DMS53 (cell line): ENCODE data around the gene OPCML.
A peak's percentile ranks its signal among the peaks of the same experiment; 100 is the strongest.

Experiments used
- DNase-seq: peaks from one replicate; lab custom pipeline; 2025; lab: John Stamatoyannopoulos, UW

Gene OPCML

DNA sequence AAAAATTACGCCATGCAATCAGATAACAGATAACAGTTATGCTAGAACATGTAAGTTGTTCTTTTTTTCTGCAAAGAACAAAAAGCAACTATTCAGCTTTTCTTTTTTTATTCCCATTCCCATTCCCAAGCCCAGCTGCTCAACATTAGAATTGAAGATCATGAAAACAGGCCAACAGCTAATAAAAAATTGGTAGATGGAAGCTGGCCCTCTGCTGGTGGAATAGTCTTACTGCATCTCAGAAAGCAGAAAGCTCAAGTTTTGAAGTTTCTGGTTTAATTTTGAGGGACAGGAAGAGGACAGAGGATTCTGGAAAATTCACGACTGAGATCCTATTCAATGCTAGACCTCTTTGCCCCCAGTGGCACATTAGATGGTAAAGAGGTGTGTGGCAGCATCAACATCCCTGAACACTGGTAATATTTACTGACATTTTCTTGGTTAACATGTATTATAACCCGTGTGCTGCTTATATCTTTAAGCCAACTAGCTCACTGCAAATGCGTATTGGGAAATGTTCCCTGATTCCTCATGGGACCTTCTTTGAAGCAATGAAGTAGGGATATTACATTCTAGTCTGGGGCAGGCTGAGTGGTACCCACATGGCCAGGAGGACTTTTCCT, 591.2 kb downstream of the OPCML start:
- DNase-seq = peak; percentile 65

GRCh38 chr11:132937016-132937415, 595.3 kb downstream of the OPCML start:
- no peak for DNase-seq

DNA sequence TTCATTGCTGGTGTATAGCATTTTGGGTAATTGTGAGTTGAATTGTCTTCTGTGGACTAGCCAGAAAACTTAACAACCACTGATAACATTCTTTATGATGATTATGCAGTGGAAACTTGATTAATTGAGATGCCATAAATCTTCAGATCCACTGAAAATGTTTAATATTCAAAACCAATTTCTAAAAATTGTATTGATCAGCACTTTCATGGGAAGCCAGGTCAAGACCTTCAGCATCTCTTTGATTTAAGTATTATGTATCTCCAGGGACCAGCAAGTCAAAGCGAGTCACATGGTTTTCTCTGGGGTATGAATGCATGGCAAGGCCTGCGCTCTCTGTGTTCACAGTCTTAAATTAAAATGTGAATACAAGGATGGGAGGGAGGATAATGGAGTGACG, 596.9 kb downstream of the OPCML start:
- DNase-seq = no peak

- DNase-seq = no peak
These were observed 598.6 kb downstream of the OPCML start for GRCh38 chr11:132933703-132934102.

- DNase-seq = no peak
These were observed 606.4 kb downstream of the OPCML start for GRCh38 chr11:132925825-132926469.

GRCh38 chr11:132921597-132921996, 610.7 kb downstream of the OPCML start:
- no peak for DNase-seq

DNA sequence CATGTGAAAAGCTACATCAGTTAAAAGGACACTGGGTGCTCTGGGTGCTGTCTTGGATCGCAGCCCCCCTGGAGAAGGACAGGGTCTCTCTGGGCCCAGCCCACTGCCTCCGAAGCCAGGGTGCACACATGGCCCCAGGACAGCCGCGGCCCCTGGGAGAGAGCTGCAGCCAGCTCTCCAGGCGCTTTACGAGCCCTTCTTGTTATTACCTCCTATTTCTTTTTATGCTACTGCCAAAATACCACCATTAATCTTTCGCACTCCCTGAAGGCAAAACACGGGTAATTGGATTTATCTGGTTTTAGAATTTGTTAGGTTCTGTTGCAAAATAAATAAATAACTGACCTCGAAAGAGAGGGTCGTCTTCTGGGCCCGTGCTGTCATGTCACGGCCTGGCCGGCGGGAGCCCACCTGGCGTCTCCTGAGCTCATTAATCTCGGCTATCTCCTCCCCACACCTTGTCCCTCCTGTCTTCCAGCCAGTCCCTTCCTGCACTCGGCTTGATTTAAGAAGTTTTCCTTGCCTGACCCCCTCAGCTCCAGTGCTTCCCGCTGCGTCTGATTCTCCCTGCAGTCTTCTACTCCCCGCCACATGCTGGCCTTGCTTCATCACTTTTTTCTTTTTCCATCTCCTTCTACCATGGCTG, 611.7 kb downstream of the OPCML start:
- DNase-seq = no peak

- DNase-seq = no peak
These were observed 617.7 kb downstream of the OPCML start for GRCh38 chr11:132914600-132914999.

- DNase-seq = no peak
These were observed 618.4 kb downstream of the OPCML start for GRCh38 chr11:132913886-132914285.

GRCh38 chr11:132913295-132913694, 619.0 kb downstream of the OPCML start:
- no peak for DNase-seq

DNA sequence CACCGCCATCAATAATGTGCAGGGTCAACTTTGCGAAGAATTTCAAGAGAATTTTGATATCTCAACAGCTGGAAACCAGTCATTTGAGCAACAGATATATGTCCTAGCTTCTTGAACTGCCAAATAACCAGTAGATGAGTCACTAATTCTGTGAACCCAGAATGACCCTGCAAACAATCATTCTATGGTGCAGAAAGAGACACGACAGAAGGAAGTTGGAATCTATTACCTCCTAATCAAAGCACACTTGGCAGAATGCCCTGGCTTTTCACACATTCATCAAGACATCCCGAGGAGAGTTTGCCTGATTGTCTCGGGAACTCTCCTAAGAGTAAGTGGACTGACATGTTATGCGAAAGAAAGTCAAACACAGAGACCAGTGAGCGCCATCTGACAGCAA, 621.1 kb downstream of the OPCML start:
- DNase-seq = peak; percentile 45

DNA sequence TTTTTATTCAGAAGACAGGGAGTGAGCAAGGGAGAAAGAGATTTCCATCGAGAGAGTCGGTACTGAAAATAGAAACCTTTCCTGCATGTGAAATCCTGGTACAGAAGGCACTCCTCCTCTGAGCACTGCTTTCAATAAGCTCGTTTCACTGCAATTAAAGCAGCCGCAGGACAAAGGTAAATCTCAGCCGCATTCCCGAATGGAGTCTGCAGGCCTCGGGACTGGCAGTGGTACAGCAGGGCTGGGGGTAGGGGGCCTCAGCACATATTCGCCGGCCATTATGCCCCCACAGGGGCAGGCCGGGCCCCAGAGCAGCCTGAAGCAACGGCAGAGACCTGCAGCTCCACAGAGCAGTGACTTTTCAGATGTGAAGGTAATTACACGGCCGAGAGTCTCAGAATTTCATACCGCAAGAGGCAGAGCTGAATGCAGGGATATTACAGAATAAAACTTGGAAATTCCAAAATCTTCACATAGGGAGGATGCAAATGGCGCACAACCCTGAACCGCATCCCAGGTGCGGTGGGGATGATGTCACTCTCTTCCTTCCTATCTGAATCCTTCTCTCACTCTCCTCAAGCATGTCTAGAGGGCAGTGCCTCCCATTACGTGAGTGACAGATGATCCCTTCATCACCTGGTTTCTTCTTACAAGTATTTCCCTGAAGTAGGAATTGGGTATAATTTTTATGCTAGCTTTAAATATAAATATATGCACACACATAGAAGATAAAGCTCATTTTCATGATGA, 622.1 kb downstream of the OPCML start:
- DNase-seq = no peak

DNA sequence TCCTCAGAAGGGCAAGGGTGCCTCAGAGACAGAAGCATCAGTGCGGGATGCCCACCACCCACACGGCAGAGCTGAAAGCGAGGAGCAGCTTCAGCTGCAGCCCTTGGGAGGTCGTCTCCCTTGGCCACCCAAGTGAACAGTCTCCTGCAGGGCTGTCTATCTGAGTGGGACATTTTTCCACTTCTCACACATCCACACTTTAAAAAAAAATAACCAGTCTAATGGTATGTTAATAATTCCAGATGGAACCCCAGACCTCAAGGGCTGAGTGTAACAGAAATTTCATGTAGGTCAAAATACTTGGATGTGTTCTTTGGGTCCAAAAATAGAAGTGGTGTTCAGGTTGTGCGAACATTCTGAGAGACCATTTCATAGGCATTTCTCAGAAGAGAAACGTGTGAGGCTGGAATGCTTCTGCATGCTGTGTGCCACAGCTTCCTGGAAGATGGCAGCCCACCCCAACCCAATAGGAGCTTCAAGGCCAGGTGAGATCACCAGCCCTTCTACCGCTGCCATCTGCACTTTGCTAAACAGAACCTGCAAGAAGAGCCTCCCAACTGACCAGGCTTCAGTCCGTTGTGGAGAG, 623.2 kb downstream of the OPCML start:
- no peak for DNase-seq

- no peak for DNase-seq
These were observed 623.9 kb downstream of the OPCML start for GRCh38 chr11:132908414-132908810.

DNA sequence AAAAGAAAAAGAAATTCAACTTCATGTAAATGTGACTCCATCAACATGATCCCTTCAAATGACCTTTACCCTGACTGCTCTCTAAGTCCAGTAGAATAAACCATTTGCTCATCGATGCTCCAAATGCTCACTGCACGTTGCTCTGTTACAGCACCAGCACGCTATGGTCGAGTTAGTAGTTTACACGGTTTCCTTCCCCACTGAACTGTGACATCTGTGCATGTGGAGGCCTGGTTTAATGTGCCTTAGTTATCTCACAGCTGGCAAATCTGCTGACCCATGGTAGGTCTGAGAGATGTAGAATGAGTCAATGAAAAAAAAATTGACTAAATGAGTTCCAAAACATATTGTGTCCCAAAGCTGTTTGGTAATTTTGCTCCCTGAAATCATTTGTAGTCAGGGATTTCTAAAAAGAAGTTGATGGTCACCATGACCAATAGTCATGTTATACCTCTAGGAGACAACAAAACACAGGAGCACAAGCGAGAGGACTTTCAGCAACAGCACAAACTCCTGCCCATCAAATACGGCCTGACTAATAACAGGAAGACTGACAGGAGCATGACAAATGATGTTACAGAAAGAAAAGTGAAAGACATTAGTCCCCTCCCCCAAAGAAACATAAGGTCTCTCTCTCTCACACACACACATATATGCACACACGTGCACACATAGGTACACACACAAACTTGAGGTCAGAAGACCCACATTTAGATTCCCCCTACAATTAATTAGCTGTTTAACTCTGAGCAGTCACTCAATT, 624.5 kb downstream of the OPCML start:
- no peak for DNase-seq

DNA sequence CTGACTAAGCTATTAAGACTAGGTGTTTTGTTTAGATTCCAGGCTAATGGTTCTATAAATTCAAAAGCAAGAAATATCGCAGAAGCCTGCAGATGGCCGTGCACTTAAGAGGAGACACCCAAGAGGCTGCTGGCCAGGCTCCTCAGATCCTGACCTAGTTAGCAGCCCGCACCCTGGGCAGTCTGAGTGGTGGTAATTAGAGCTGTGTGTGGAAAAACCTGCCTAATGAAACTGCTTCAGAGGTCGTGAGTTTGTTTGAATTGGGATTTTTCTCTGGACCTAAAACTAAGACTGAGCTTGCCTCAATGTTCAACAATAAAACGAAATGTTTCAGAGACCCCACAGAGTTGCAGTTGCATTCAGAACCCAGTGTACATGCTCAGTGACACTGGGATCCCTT, 627.7 kb downstream of the OPCML start:
- no peak for DNase-seq

DNA sequence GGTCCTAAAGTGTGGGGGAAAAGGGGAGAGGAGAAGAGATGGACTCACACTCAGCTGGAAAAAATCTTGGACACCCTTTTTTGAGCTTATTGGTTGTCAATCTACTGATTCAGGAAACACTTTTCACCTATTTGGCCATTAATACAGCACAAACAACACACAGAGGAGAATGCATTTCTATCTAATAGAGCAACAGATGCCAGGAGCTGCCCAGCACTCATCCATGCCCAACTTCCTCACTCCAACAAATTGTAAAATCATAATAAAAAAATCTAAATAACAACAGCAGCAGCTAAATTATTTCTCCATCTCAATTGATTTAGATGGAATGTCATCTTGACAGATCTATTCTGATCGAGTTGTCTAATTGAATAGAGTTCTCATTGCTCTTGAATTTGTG, 628.2 kb downstream of the OPCML start:
- no peak for DNase-seq

DNA sequence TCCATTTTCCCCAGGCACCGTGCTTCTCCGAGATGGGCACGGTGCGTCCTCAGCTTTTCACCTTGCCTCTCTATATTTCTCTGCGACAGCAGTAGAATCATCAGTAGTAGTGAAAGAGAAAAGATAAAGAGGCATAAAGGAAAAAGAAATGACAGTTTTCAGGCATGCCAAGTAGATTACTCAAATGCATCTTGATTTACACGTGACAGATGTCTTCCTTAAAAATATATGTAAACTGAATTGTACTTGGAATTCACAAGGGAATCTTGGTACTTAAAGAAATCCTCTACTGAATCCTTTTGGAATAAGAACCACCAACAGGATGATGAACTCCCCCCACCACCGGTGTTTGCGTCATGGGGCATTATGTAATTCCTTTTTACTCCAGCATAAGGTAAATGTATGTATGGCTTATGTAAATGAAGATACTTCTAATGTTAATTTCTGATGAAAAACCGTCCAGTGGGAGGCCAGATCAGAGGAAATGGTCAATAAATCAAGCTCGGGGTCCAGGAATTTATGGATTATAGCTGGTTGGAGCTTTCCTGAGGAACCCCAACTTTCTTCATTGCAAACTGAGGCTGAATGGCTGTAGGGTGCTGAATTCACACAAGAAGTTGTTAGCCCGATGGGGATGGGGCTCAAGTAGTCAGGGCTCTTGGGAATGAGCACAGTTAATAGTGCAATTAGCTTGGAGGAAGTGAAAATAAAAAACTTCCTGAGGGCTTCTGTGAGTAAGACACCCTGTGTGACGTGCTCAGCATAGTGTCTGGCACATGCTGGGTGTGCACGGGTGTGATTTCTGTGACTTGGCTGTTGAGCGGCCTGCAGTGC, 630.4 kb downstream of the OPCML start:
- DNase-seq = no peak

DNA sequence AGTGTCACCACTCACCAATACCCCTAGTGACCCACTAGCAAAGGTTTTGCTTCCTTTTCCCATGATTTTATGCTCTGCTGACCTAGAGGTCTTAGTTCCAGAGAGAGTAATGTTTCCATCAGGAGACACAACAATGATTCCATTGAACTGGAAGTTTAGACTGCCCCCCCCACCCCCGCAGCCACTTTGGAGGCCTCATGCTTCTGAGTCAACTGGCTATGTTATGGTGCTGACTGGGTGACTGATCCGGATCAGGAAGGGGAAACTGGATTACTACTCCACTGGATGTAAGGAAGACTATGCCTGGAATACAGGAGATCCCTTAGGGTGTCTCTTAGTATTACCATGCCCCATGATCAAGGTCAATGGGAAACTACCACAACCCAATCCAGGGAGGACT, 633.6 kb downstream of the OPCML start:
- no peak for DNase-seq

GRCh38 chr11:132898021-132898420, 634.3 kb downstream of the OPCML start:
- DNase-seq = peak; percentile 25

DNA sequence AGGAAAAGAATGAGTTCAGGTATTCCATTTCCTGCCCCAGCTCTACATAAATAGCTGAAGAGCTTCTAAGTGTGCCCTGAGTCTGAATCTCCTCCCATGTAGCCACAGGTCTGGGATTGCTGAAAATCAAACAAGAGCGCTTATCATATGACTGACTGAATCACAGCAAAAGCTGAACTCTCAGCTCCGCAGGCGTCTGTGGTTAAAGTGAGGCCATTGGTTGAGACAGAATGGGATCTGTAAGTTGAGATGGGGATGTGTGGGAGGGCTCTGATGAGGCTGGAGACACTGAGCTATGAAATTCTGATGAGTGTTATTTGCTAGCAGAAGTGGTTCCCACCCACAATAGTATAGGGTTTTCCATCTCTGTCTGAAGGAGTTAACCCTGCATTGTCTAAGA, 637.0 kb downstream of the OPCML start:
- no peak for DNase-seq
